HG03342 (cell line): ENCODE results near the gene HHIPL2.
"Not testable (repeated sequence)": the region's sequence is repeated elsewhere in the genome, so short reads cannot be mapped to it uniquely, and the experiment has no call there.

ENCODE experiments used
- ATAC-seq: cut with Tn5 transposase; IDR thresholded peaks from one replicate; pipeline ENCODE4 v1.9.1; 2021; ENCODE audit warnings: mild to moderate bottlenecking, moderate library complexity; ENCODE audit not compliant: unreplicated experiment

The HHIPL2 gene

GRCh38 chr1:222540598-222540995 lies 7.3 kb downstream of the HHIPL2 start:
- no peak for ATAC-seq

- no peak for ATAC-seq
Observed at GRCh38 chr1:222539951-222540597, 7.8 kb downstream of the HHIPL2 start.

- ATAC-seq, result no peak
Observed at GRCh38 chr1:222535455-222535854, 12.4 kb downstream of the HHIPL2 start.

- no peak for ATAC-seq
Observed at GRCh38 chr1:222530852-222531251, 17.1 kb downstream of the HHIPL2 start.

GRCh38 chr1:222529916-222530315 lies 18.0 kb downstream of the HHIPL2 start:
- no peak for ATAC-seq

- no peak for ATAC-seq
Observed at GRCh38 chr1:222529181-222529580, 18.7 kb downstream of the HHIPL2 start.

GRCh38 chr1:222525951-222526350 lies 22.0 kb downstream of the HHIPL2 start:
- no peak for ATAC-seq

GRCh38 chr1:222523852-222524251 lies 24.1 kb downstream of the HHIPL2 start:
- ATAC-seq, result no peak

- no peak for ATAC-seq
Observed at GRCh38 chr1:222522105-222522915, 25.6 kb downstream of the HHIPL2 start.

- ATAC-seq, result no peak
Observed at GRCh38 chr1:222521299-222522104, 26.4 kb downstream of the HHIPL2 start.

GRCh38 chr1:222489496-222489895 lies 58.4 kb downstream of the HHIPL2 start:
- not testable (repeated sequence) for ATAC-seq

- ATAC-seq, result not testable (repeated sequence)
Observed at GRCh38 chr1:222487774-222488173, 60.1 kb downstream of the HHIPL2 start.

GRCh38 chr1:222484005-222484404 lies 63.9 kb downstream of the HHIPL2 start:
- not testable (repeated sequence) for ATAC-seq

- not testable (repeated sequence) for ATAC-seq
Observed at GRCh38 chr1:222479567-222479966, 68.3 kb downstream of the HHIPL2 start.

GRCh38 chr1:222476436-222476835 lies 71.5 kb downstream of the HHIPL2 start:
- not testable (repeated sequence) for ATAC-seq

GRCh38 chr1:222473717-222474116 lies 74.2 kb downstream of the HHIPL2 start:
- not testable (repeated sequence) for ATAC-seq

GRCh38 chr1:222472776-222473540 lies 74.9 kb downstream of the HHIPL2 start:
- not testable (repeated sequence) for ATAC-seq
